Ovary (tissue), 9 donors: ENCODE data around the gene OR51E1. TPM values are rescaled to one million over a fixed set of nuclear protein-coding genes. Genes with fewer than 3 reads are reported as not detected.

Experiments
- DNase-seq, 5 donors: peaks; one replicate each; pipeline ENCODE4 v3.0.0-alpha.2; 2019 to 2020
- H3K27ac ChIP-seq, 2 donors: fragments of 200-600 bp; one replicate each; pipeline versions ENCODE4 v1.5.1 to v1.8.0; 2019 to 2022
- H3K27me3 ChIP-seq: fragments of 200-600 bp; one replicate; pipeline ENCODE4 v1.8.0; 2022
- H3K36me3 ChIP-seq: fragments of 200-600 bp; sonication (generic); one replicate; pipeline ENCODE4 v1.5.1; 2019
- H3K4me1 ChIP-seq: one replicate; pipeline ENCODE4 v1.8.1; 2013; ENCODE audit warnings: mild to moderate bottlenecking, moderate library complexity; ENCODE audit not compliant: insufficient read depth
- H3K4me3 ChIP-seq: fragments of 200-600 bp; sonication (generic); one replicate; pipeline ENCODE4 v1.5.1; 2017
- H3K9me3 ChIP-seq, 2 donors: fragments of 200-600 bp in 1 of 2; sonication (generic) in 1 of 2; one replicate each; pipeline versions ENCODE4 v1.5.1 to v1.8.1; 2013 to 2019; ENCODE audit warnings: mild to moderate bottlenecking in 1 of 2, moderate library complexity in 1 of 2
- CTCF ChIP-seq, 3 donors: fragments of 450-650 bp in 2 of 3; fragments of 200-600 bp in 1 of 3; IDR thresholded peaks; one replicate each; pipeline versions ENCODE4 v1.5.1 to v1.8.0; 2016 to 2022; ENCODE audit warnings: antibody characterized with exemption in 3 of 3, mild to moderate bottlenecking in 1 of 3
- EP300 ChIP-seq: sonication (generic); formaldehyde crosslinking; IDR thresholded peaks from one replicate; pipeline ENCODE4 v1.6.1; 2017; ENCODE audit warnings: antibody characterized with exemption
- POLR2A ChIP-seq: fragments of 450-650 bp; IDR thresholded peaks from one replicate; pipeline ENCODE4 v1.6.1; 2017; ENCODE audit warnings: antibody characterized with exemption, mild to moderate bottlenecking, moderate library complexity
- WGBS, 3 donors: extraction: QIAGEN DNeasy Blood & Tissue Kit in 1 of 3; methylation state at CpG; one replicate each; pipeline versions ENCODE4 v1.1.5 to v1.1.7; 2013 to 2017; 5-methylcytosine and 5-hydroxymethylcytosine counted together
- intact Hi-C, 4 donors: fragments of 100-400 bp; cut with DNase I; formaldehyde crosslinking; loops; one replicate each; pipeline versions ENCODE4 v1.11.0 to v1.15.1; 2022 to 2023
- polyA plus RNA-seq, 2 donors: library from polyadenylated mRNA; stranded (reverse); fragments of 200-250 nt in 1 of 2; fragments of 350-450 nt in 1 of 2; fragmentation: Illumina TruSeq in 1 of 2; extraction: RNeasy Lipid Tissue Mini Kit (QIAGEN cat#74804) in 1 of 2; gene quantifications; one replicate each; pipeline ENCODE4 v1.2.3, GENCODE V29; 2013 to 2014
- total RNA-seq, 7 donors: library from RNA; depleted of rRNA in 2 of 7; stranded (reverse); fragments of >200 nt in 2 of 7; fragmentation: NEBNext Ultra II Directional in 3 of 7; extraction: Animal tissue kit (Norgen Biotek cat#: 25700) in 3 of 7; gene quantifications; one replicate each; pipeline versions ENCODE4 v1.1.0 to v1.2.4, GENCODE V29; 2016 to 2023
- donor health status: DM: no; HTN: no; CAD: no; lungs with moderate emphysema.
- donor health status: DM: no; HTN: no; CAD: no.
- donor health status: Bipolar disorder and iron deficiency.
- donor health status: DM: yes; HTN: yes; CAD: no.
- donor health status: DM: no; HTN: no; CAD: no.
- donor health status: DM: yes; HTN: yes; CAD: no.

The OR51E1 gene
- total and polyA plus RNA-seq, 9 donors = 0.12 to 3.5 (median 0.34) TPM; not detected in 1

GRCh38 chr11:4677948-4678347 is 34.2 kb downstream of the OR51E1 start:
- H3K4me1 ChIP-seq = no peaks in the 10 kb centered on the region
- TF ChIP-seq POLR2A = no peak
- no peak for TF ChIP-seq CTCF (IDR thresholded peaks at IDR 0.05)
- no peak for TF ChIP-seq EP300
- no peak overlapping the region for H3K4me3 ChIP-seq
- H3K36me3 ChIP-seq = no peaks in the 10 kb centered on the region
- no peaks in the 10 kb centered on the region for H3K27me3 ChIP-seq
- no peak overlapping the region for H3K27ac ChIP-seq
- DNase-seq = no peak
- intact Hi-C loops = no loop called here
- H3K9me3 ChIP-seq = no peaks in the 10 kb centered on the region
- WGBS, 3 donors = 68 to 85% (median 78%) methylated on average over 2 of the region's 2 CpGs

GRCh38 chr11:4680341-4680740 is 36.6 kb downstream of the OR51E1 start:
- H3K4me3 ChIP-seq = no peak overlapping the region
- H3K4me1 ChIP-seq = no peaks in the 10 kb centered on the region
- no peak for DNase-seq
- no peaks in the 10 kb centered on the region for H3K36me3 ChIP-seq
- no peaks in the 10 kb centered on the region for H3K27me3 ChIP-seq
- 48 to 53% (median 50%) methylated on average over 3 of the region's 3 CpGs for whole genome bisulfite sequencing, 3 donors
- intact Hi-C loops = no loop called here
- TF ChIP-seq CTCF (IDR thresholded peaks at IDR 0.05) (no peak), EP300 (no peak), POLR2A (no peak)
- no peaks in the 10 kb centered on the region for H3K9me3 ChIP-seq
- H3K27ac ChIP-seq = no peak overlapping the region

GRCh38 chr11:4682623-4683419 is 39.0 kb downstream of the OR51E1 start:
- Histone ChIP-seq H3K4me1 (no peaks in the 10 kb centered on the region), H3K36me3 (no peaks in the 10 kb centered on the region), H3K27ac (no peak overlapping the region), H3K9me3 (no peaks in the 10 kb centered on the region), H3K4me3 (no peak overlapping the region), H3K27me3 (no peaks in the 10 kb centered on the region)
- TF ChIP-seq POLR2A (no peak), EP300 (no peak), CTCF (IDR thresholded peaks at IDR 0.05) (no peak)
- intact Hi-C loops = no loop called here
- 84 to 93% (median 90%) methylated on average over 2 of the region's 2 CpGs for WGBS, 3 donors
- no peak for DNase-seq

- TF ChIP-seq EP300 = no peak
- no peak for TF ChIP-seq CTCF (IDR thresholded peaks at IDR 0.05)
- no peak for TF ChIP-seq POLR2A
- H3K27me3 ChIP-seq = no peaks in the 10 kb centered on the region
- no peak for DNase-seq
- H3K4me3 ChIP-seq = no peak overlapping the region
- no peaks in the 10 kb centered on the region for H3K36me3 ChIP-seq
- H3K9me3 ChIP-seq = no peaks in the 10 kb centered on the region
- H3K4me1 ChIP-seq = no peaks in the 10 kb centered on the region
- WGBS, 3 donors = 86 to 90% (median 89%) methylated on average over 3 of the region's 3 CpGs
- intact Hi-C loops = no loop called here
- no peak overlapping the region for H3K27ac ChIP-seq
Observed at GRCh38 chr11:4684631-4685285, 41.0 kb downstream of the OR51E1 start.
